Chondrocyte (in vitro differentiated cells): ENCODE data around the gene PDCL2. TPM values are rescaled to one million over a fixed set of nuclear protein-coding genes. Genes with fewer than 3 reads are reported as not detected.

Experiments
- DNase-seq: peaks from one replicate; pipeline ENCODE4 v3.0.0; 2021; ENCODE audit warnings: mixed read lengths, low spot score
- H3K27ac Mint-ChIP-seq: one replicate; pipeline ENCODE4 v1.8.0; 2021; ENCODE audit warnings: mild to moderate bottlenecking, moderate library complexity, mixed read lengths; ENCODE audit not compliant: unreplicated experiment
- H3K27me3 Mint-ChIP-seq: 2 replicates; pipeline ENCODE4 v1.8.0; 2021; ENCODE audit warnings: low read depth, mixed read lengths
- H3K36me3 Mint-ChIP-seq: 2 replicates; pipeline ENCODE4 v1.8.0; 2021; ENCODE audit warnings: low read depth, mixed read lengths
- H3K4me1 Mint-ChIP-seq: 2 replicates; pipeline ENCODE4 v1.8.0; 2021; ENCODE audit warnings: low read depth, mild to moderate bottlenecking, mixed read lengths
- H3K4me3 Mint-ChIP-seq: one replicate; pipeline ENCODE4 v1.8.0; 2021; ENCODE audit warnings: mild to moderate bottlenecking, moderate library complexity, mixed read lengths; ENCODE audit not compliant: unreplicated experiment
- H3K9me3 Mint-ChIP-seq: 2 replicates; pipeline ENCODE4 v1.8.0; 2021; ENCODE audit warnings: low read depth, mixed read lengths
- total RNA-seq: library from RNA; stranded (reverse); gene quantifications from 3 replicates; pipeline ENCODE4 v1.2.1, GENCODE V29; 2021
- TF ChIP-seq, protein P1 (sequence below): fragments of 200-600 bp; sonication (generic); IDR thresholded peaks from 2 replicates; pipeline ENCODE4 v1.5.0; 2021; ENCODE audit warnings: antibody characterized with exemption, mild to moderate bottlenecking, moderate library complexity

PDCL2 gene
- total RNA-seq, 1 donor from 2014 or later, result not detected

- H3K4me3 Mint-ChIP-seq, result no peak overlapping the region
- H3K36me3 Mint-ChIP-seq, result peaks cover 9% of the 10 kb centered on the region
- H3K4me1 Mint-ChIP-seq, result no peaks in the 10 kb centered on the region
- no peaks in the 10 kb centered on the region for H3K27me3 Mint-ChIP-seq
- peaks cover 31% of the 10 kb centered on the region for H3K9me3 Mint-ChIP-seq
- TF ChIP-seq, protein P1, sequence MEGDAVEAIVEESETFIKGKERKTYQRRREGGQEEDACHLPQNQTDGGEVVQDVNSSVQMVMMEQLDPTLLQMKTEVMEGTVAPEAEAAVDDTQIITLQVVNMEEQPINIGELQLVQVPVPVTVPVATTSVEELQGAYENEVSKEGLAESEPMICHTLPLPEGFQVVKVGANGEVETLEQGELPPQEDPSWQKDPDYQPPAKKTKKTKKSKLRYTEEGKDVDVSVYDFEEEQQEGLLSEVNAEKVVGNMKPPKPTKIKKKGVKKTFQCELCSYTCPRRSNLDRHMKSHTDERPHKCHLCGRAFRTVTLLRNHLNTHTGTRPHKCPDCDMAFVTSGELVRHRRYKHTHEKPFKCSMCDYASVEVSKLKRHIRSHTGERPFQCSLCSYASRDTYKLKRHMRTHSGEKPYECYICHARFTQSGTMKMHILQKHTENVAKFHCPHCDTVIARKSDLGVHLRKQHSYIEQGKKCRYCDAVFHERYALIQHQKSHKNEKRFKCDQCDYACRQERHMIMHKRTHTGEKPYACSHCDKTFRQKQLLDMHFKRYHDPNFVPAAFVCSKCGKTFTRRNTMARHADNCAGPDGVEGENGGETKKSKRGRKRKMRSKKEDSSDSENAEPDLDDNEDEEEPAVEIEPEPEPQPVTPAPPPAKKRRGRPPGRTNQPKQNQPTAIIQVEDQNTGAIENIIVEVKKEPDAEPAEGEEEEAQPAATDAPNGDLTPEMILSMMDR, result no peak
- no peak overlapping the region for H3K27ac Mint-ChIP-seq
- no peak for DNase-seq
These were observed 20.2 kb downstream of the PDCL2 start for GRCh38 chr4:55571806-55572205.

GRCh38 chr4:55568905-55569504, 23.0 kb downstream of the PDCL2 start:
- Mint-ChIP-seq H3K4me1 (no peaks in the 10 kb centered on the region), H3K27ac (no peak overlapping the region), H3K27me3 (no peaks in the 10 kb centered on the region), H3K4me3 (no peak overlapping the region), H3K9me3 (peaks cover 12% of the 10 kb centered on the region), H3K36me3 (no peaks in the 10 kb centered on the region)
- DNase-seq, result no peak
- TF ChIP-seq, protein P1, result no peak

- Mint-ChIP-seq H3K36me3 (no peaks in the 10 kb centered on the region), H3K4me3 (no peak overlapping the region), H3K27me3 (peaks cover 16% of the 10 kb centered on the region), H3K4me1 (no peaks in the 10 kb centered on the region), H3K27ac (no peak overlapping the region), H3K9me3 (peaks cover 3% of the 10 kb centered on the region)
- TF ChIP-seq, protein P1, result no peak
- no peak for DNase-seq
These were observed 30.2 kb downstream of the PDCL2 start for GRCh38 chr4:55561889-55562288.

GRCh38 chr4:55560096-55560495, 31.9 kb downstream of the PDCL2 start:
- DNase-seq, result no peak
- H3K27ac Mint-ChIP-seq, result no peak overlapping the region
- no peaks in the 10 kb centered on the region for H3K36me3 Mint-ChIP-seq
- peaks cover 3% of the 10 kb centered on the region for H3K9me3 Mint-ChIP-seq
- TF ChIP-seq, protein P1, result no peak
- H3K4me3 Mint-ChIP-seq, result no peak overlapping the region
- H3K4me1 Mint-ChIP-seq, result no peaks in the 10 kb centered on the region
- peaks cover 16% of the 10 kb centered on the region for H3K27me3 Mint-ChIP-seq

GRCh38 chr4:55554453-55555030, 37.5 kb downstream of the PDCL2 start:
- no peak overlapping the region for H3K27ac Mint-ChIP-seq
- peaks cover 4% of the 10 kb centered on the region for H3K27me3 Mint-ChIP-seq
- TF ChIP-seq, protein P1, result peak; percentile 84
- H3K36me3 Mint-ChIP-seq, result no peaks in the 10 kb centered on the region
- H3K9me3 Mint-ChIP-seq, result peaks cover 3% of the 10 kb centered on the region
- no peak overlapping the region for H3K4me3 Mint-ChIP-seq
- peaks cover 7% of the 10 kb centered on the region for H3K4me1 Mint-ChIP-seq
- no peak for DNase-seq
